Measurements from ENCODE around the gene PAPOLG. TPM values are rescaled to one million over a fixed set of nuclear protein-coding genes. Genes with fewer than 3 reads are reported as not detected.

Gene PAPOLG
- polyA plus RNA-seq, 1 experiment, result 5.8 TPM

DNA sequence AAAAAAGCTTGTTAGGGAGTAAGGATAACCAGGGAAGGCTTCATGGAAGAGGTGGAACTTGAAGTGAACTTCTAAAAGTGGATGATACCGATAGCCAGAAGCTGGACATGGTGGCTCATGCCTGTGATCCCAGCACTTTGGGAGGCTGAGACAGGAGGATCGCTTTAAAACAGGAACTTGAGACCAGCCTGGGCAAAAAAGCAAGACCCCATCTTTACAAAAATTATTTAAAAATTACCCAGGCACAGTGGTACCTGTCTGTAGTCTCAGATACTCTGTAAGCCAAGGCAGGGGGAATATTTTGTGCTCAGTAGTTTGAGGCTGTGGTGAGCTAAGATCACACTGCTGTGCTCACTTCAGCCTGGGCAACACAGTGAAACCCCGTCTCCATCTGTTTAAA, 10.2 kb downstream of the PAPOLG start:
- no peak for TF ChIP-seq CTCF (IDR thresholded peaks at IDR 0.05; ENCODE audit: insufficient read depth, low read depth, low read length)
- peaks cover 9% of the 10 kb centered on the region for H3K36me3 ChIP-seq (ENCODE audit: control insufficient read depth, insufficient read depth, low read length)
- no peak for DNase-seq (ENCODE audit: low read depth)
- no peaks in the 10 kb centered on the region for H3K27me3 ChIP-seq (ENCODE audit: control insufficient read depth, insufficient read depth, low read length)
- CTCF ChIA-PET, result no interaction called here
- H3K4me3 ChIP-seq (ENCODE audit: low read depth, low read length), result no peak overlapping the region
- POLR2A ChIA-PET, result no interaction called here

- TF ChIP-seq CTCF (IDR thresholded peaks at IDR 0.05; ENCODE audit: insufficient read depth, low read depth, low read length), result no peak
- POLR2A ChIA-PET, result no interaction called here
- Histone ChIP-seq H3K4me3 (ENCODE audit: low read depth, low read length) (no peak overlapping the region), H3K36me3 (ENCODE audit: control insufficient read depth, insufficient read depth, low read length) (peaks cover 6% of the 10 kb centered on the region), H3K27me3 (ENCODE audit: control insufficient read depth, insufficient read depth, low read length) (no peaks in the 10 kb centered on the region)
- CTCF ChIA-PET, result no interaction called here
- DNase-seq (ENCODE audit: low read depth), result no peak
Measured at GRCh38 chr2:60771508-60771907, 15.4 kb downstream of the PAPOLG start.

GRCh38 chr2:60775048-60775639, 19.1 kb downstream of the PAPOLG start:
- POLR2A ChIA-PET, result no interaction called here
- DNase-seq (ENCODE audit: low read depth), result no peak
- Histone ChIP-seq H3K27me3 (ENCODE audit: control insufficient read depth, insufficient read depth, low read length) (no peaks in the 10 kb centered on the region), H3K4me3 (ENCODE audit: low read depth, low read length) (no peak overlapping the region), H3K36me3 (ENCODE audit: control insufficient read depth, insufficient read depth, low read length) (peaks cover 6% of the 10 kb centered on the region)
- TF ChIP-seq CTCF (IDR thresholded peaks at IDR 0.05; ENCODE audit: insufficient read depth, low read depth, low read length), result no peak
- CTCF ChIA-PET, result interaction anchor here (1.0 kb wide), 1 partner anchor 67 kb away, joined by 3 read pairs; no protein-coding TSS in a partner anchor

- Histone ChIP-seq H3K27me3 (ENCODE audit: control insufficient read depth, insufficient read depth, low read length) (no peaks in the 10 kb centered on the region), H3K36me3 (ENCODE audit: control insufficient read depth, insufficient read depth, low read length) (peaks cover 6% of the 10 kb centered on the region), H3K4me3 (ENCODE audit: low read depth, low read length) (no peak overlapping the region)
- ChIA-PET CTCF (interaction anchor here (1.5 kb wide), 1 partner anchor 12 kb away, joined by 5 read pairs; no protein-coding TSS in a partner anchor), POLR2A (no interaction called here)
- no peak for TF ChIP-seq CTCF (IDR thresholded peaks at IDR 0.05; ENCODE audit: insufficient read depth, low read depth, low read length)
- no peak for DNase-seq (ENCODE audit: low read depth)
Measured at GRCh38 chr2:60778352-60778751, 22.3 kb downstream of the PAPOLG start.

GRCh38 chr2:60779426-60779825, 23.4 kb downstream of the PAPOLG start:
- no peak overlapping the region for H3K4me3 ChIP-seq (ENCODE audit: low read depth, low read length)
- no peak for DNase-seq (ENCODE audit: low read depth)
- ChIA-PET POLR2A (no interaction called here), CTCF (interaction anchor here (0.6 to 1.2 kb wide), 2 partner anchors 11 to 218 kb away, joined by 3 read pairs; no protein-coding TSS in a partner anchor)
- TF ChIP-seq CTCF (IDR thresholded peaks at IDR 0.05; ENCODE audit: insufficient read depth, low read depth, low read length), result no peak
- H3K36me3 ChIP-seq (ENCODE audit: control insufficient read depth, insufficient read depth, low read length), result peaks cover 6% of the 10 kb centered on the region
- no peaks in the 10 kb centered on the region for H3K27me3 ChIP-seq (ENCODE audit: control insufficient read depth, insufficient read depth, low read length)
